Measurements from ENCODE around the gene CALB2.
"Not testable (repeated sequence)": the region's sequence is repeated elsewhere in the genome, so short reads cannot be mapped to it uniquely, and the experiment has no call there.

The CALB2 gene

GRCh38 chr16:71356051-71356740 is 2.3 kb upstream of the CALB2 start:
- H3K27me3 Mint-ChIP-seq (ENCODE audit: low read depth, poor library complexity), result peaks cover 55% of the 10 kb centered on the region
- H3K9me3 Mint-ChIP-seq, result no peaks in the 10 kb centered on the region

GRCh38 chr16:71356936-71357335 is 1.6 kb upstream of the CALB2 start:
- H3K4me1 Mint-ChIP-seq; H3K9me3 Mint-ChIP-seq; H3K27ac Mint-ChIP-seq; DNase-seq; H3K36me3 Mint-ChIP-seq (ENCODE audit: low read depth); H3K4me3 Mint-ChIP-seq: not testable (repeated sequence)
- peaks cover 60% of the 10 kb centered on the region for H3K27me3 Mint-ChIP-seq (ENCODE audit: low read depth, poor library complexity)

More at GRCh38 chr16:71356051-71356740, 2.3 kb upstream of the CALB2 start:
- no peaks in the 10 kb centered on the region for H3K36me3 Mint-ChIP-seq (ENCODE audit: low read depth)
- H3K4me3 Mint-ChIP-seq, result no peak overlapping the region
- H3K4me1 Mint-ChIP-seq, result peaks cover 5% of the 10 kb centered on the region
- DNase-seq, result no peak
- no peak for TF ChIP-seq CTCF (IDR thresholded peaks at IDR 0.05)
- no peak overlapping the region for H3K27ac Mint-ChIP-seq

GRCh38 chr16:71357681-71358080 is 842 bp upstream of the CALB2 start:
- H3K27ac Mint-ChIP-seq, result no peak overlapping the region

GRCh38 chr16:71359431-71359830 is 908 bp downstream of the CALB2 start:
- no peak for DNase-seq
- no peak overlapping the region for H3K27ac Mint-ChIP-seq
- H3K4me1 Mint-ChIP-seq, result peaks cover 5% of the 10 kb centered on the region
- peaks cover 69% of the 10 kb centered on the region for H3K27me3 Mint-ChIP-seq (ENCODE audit: low read depth, poor library complexity)
- H3K36me3 Mint-ChIP-seq (ENCODE audit: low read depth), result no peaks in the 10 kb centered on the region
- TF ChIP-seq CTCF (IDR thresholded peaks at IDR 0.05), result no peak
- no peaks in the 10 kb centered on the region for H3K9me3 Mint-ChIP-seq
- H3K4me3 Mint-ChIP-seq, result no peak overlapping the region

More at GRCh38 chr16:71357681-71358080, 842 bp upstream of the CALB2 start:
- Mint-ChIP-seq H3K36me3 (ENCODE audit: low read depth) (no peaks in the 10 kb centered on the region), H3K27me3 (ENCODE audit: low read depth, poor library complexity) (peaks cover 66% of the 10 kb centered on the region), H3K4me1 (peaks cover 5% of the 10 kb centered on the region), H3K4me3 (peak overlapping the region; percentile 70), H3K9me3 (no peaks in the 10 kb centered on the region)
- peak; percentile 22 for DNase-seq
- no peak for TF ChIP-seq CTCF (IDR thresholded peaks at IDR 0.05)

- Mint-ChIP-seq H3K27me3 (ENCODE audit: low read depth, poor library complexity) (peaks cover 67% of the 10 kb centered on the region), H3K9me3 (no peaks in the 10 kb centered on the region), H3K4me1 (peaks cover 5% of the 10 kb centered on the region), H3K4me3 (no peak overlapping the region), H3K36me3 (ENCODE audit: low read depth) (no peaks in the 10 kb centered on the region), H3K27ac (no peak overlapping the region)
- no peak for DNase-seq
- TF ChIP-seq CTCF (IDR thresholded peaks at IDR 0.05), result no peak
Measured at GRCh38 chr16:71360378-71360777, 1.9 kb downstream of the CALB2 start.

GRCh38 chr16:71364133-71364681 is 5.7 kb downstream of the CALB2 start:
- no peaks in the 10 kb centered on the region for H3K36me3 Mint-ChIP-seq (ENCODE audit: low read depth)
- H3K27me3 Mint-ChIP-seq (ENCODE audit: low read depth, poor library complexity), result peaks cover 59% of the 10 kb centered on the region
- no peak for DNase-seq
- no peak overlapping the region for H3K4me3 Mint-ChIP-seq
- no peaks in the 10 kb centered on the region for H3K9me3 Mint-ChIP-seq
- TF ChIP-seq CTCF (IDR thresholded peaks at IDR 0.05), result no peak
- H3K27ac Mint-ChIP-seq, result no peak overlapping the region
- peaks cover 1% of the 10 kb centered on the region for H3K4me1 Mint-ChIP-seq

All from nephron progenitor cell (in vitro differentiated cells).